DND-41 (cell line): ENCODE data around the gene FITM1.
A peak's percentile ranks its signal among the peaks of the same experiment; 100 is the strongest.

Experiments
- ATAC-seq: fragments of 200-7000 bp; cut with Tn5 transposase; 3 replicates; pipeline ENCODE4 v1.9.1; 2021; ENCODE audit warnings: low read depth; ENCODE audit not compliant: insufficient read depth
- DNase-seq: peaks from one replicate; pipeline ENCODE4 v3.0.0-alpha.2; 2020
- H2AFZ ChIP-seq: 2 replicates; pipeline ENCODE4 v1.6.0; 2012; ENCODE audit warnings: low read depth, low read length
- H3K27ac ChIP-seq: 2 replicates; pipeline ENCODE4 v1.5.1; 2012; ENCODE audit warnings: low read length, inconsistent platforms
- H3K27me3 ChIP-seq: fragments of 200-600 bp; sonication (generic); 2 replicates; pipeline ENCODE4 v1.6.0; 2012; ENCODE audit warnings: low read length, mild to moderate bottlenecking, inconsistent platforms; ENCODE audit not compliant: insufficient read depth, poor library complexity
- H3K36me3 ChIP-seq: 2 replicates; pipeline ENCODE4 v1.5.1; 2012; ENCODE audit warnings: low read length, inconsistent platforms; ENCODE audit not compliant: insufficient read depth
- H3K4me1 ChIP-seq: 2 replicates; pipeline ENCODE4 v1.5.1; 2012; ENCODE audit warnings: mild to moderate bottlenecking, low read length; ENCODE audit not compliant: insufficient read depth
- H3K4me2 ChIP-seq: 2 replicates; pipeline ENCODE4 v1.6.0; 2012; ENCODE audit warnings: mild to moderate bottlenecking, moderate library complexity, low read length, inconsistent platforms; ENCODE audit not compliant: insufficient read depth
- H3K4me3 ChIP-seq, 2 experiments: fragments of 200-600 bp in 1 of 2; shearing (Covaris generic) in 1 of 2; 2 replicates each; pipeline ENCODE4 v1.5.1; 2012 to 2016; ENCODE audit warnings: inconsistent platforms in 2 of 2, low read length in 2 of 2, mild to moderate bottlenecking in 2 of 2, low read depth in 1 of 2, moderate library complexity in 1 of 2
- H3K79me2 ChIP-seq: 2 replicates; pipeline ENCODE4 v1.6.0; 2012; ENCODE audit warnings: low read length, inconsistent platforms; ENCODE audit not compliant: insufficient read depth
- H3K9ac ChIP-seq: 2 replicates; pipeline ENCODE4 v1.6.0; 2012; ENCODE audit warnings: low read depth, mild to moderate bottlenecking, inconsistent platforms, low read length, moderate library complexity
- H3K9me3 ChIP-seq: 2 replicates; pipeline ENCODE4 v1.5.1; 2012; ENCODE audit warnings: low read length, moderate library complexity, mild to moderate bottlenecking, inconsistent platforms; ENCODE audit not compliant: insufficient read depth, severe bottlenecking
- H4K20me1 ChIP-seq: 2 replicates; pipeline ENCODE4 v1.6.0; 2012; ENCODE audit warnings: low read length; ENCODE audit not compliant: insufficient read depth
- EZH2 ChIP-seq: IDR thresholded peaks from 3 replicates; pipeline ENCODE4 v1.6.1; 2012; ENCODE audit warnings: borderline replicate concordance, low read depth, mild to moderate bottlenecking, moderate library complexity, low read length, inconsistent platforms; ENCODE audit not compliant: severe bottlenecking
- TF ChIP-seq, protein P1 (sequence below): IDR thresholded peaks from 2 replicates; pipeline ENCODE4 v1.5.1; 2012; ENCODE audit warnings: borderline replicate concordance, low read length, moderate library complexity, mild to moderate bottlenecking; ENCODE audit not compliant: poor library complexity, severe bottlenecking; ENCODE audit errors: extremely low read depth

The FITM1 gene

DNA sequence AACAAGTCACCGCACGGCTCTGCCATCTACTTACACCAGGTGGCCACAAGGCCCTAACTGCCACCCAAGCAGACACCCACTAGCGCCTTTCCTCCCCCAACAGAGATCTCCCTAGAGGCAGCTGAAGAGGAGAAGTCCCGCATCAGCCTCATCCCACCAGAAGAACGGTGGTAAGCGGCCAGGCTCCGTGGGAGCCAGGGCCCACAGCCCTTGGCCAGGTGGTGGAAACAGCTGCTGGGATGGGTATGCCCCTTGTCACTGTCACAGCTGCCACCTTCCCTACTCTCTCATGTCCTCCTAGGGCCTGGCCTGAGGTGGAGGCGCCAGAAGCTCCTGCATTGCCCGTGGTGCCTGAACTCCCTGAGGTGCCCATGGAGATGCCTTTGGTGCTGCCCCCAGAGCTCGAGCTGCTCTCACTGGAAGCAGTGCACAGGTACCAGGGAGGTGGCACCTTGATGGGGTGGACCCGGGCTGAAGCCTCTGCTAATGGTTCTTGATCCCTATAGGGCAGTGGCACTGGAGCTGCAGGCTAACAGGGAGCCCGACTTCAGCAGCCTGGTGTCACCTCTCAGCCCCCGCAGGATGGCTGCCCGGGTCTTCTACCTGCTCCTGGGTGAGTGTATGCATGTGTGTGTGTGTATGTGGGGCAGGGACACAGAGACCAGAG lies 49.0 kb downstream of the FITM1 start:
- Histone ChIP-seq H3K36me3 (peaks cover 61% of the 10 kb centered on the region), H3K27ac (no peak overlapping the region)
- TF ChIP-seq EZH2: no peak
- TF ChIP-seq, protein P1, sequence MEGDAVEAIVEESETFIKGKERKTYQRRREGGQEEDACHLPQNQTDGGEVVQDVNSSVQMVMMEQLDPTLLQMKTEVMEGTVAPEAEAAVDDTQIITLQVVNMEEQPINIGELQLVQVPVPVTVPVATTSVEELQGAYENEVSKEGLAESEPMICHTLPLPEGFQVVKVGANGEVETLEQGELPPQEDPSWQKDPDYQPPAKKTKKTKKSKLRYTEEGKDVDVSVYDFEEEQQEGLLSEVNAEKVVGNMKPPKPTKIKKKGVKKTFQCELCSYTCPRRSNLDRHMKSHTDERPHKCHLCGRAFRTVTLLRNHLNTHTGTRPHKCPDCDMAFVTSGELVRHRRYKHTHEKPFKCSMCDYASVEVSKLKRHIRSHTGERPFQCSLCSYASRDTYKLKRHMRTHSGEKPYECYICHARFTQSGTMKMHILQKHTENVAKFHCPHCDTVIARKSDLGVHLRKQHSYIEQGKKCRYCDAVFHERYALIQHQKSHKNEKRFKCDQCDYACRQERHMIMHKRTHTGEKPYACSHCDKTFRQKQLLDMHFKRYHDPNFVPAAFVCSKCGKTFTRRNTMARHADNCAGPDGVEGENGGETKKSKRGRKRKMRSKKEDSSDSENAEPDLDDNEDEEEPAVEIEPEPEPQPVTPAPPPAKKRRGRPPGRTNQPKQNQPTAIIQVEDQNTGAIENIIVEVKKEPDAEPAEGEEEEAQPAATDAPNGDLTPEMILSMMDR: no peak

DNA sequence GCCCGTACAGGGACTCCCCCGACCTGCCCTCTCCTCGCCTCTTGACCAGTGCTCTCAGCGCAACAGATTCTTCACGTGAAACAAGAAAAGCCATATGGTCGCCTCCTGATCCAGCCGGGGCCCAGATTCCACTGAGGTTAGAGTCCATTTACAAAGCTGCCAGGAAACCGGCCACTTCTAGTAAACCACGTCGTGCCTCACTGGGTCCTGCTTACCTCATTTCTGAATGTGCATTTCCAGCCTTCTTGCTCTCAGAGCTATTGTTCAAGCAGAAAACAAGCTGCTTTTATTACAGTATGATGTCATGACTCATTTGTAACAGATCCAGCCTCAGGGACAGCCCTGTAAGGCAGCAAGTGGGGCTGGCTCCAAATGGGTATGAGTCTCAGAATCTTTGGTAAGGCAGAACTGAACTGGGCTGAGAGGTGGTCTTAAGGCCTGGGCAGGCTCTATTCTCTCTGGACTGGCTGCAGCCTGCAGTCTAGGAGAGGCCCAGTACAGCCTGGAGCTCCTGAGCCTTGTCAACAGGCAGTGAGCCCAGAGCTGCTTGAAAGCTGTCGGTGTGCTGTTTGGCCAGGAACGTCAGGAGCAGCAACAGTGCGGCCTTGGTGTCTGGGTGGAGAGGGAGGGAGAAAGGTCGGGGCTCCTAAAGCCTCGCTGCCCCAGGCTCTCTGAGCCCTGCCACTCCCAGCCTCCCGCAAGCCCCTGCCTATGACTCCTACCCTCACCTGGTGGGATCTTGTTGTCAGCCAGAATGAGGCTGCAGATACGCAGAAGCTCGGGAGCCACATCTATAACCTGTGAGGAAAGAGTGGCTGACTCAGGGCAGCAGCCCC lies 49.7 kb downstream of the FITM1 start:
- TF ChIP-seq, protein P1: no peak
- TF ChIP-seq EZH2: no peak
- Histone ChIP-seq H2AFZ (no peak overlapping the region), H3K9me3 (no peaks in the 10 kb centered on the region), H3K79me2 (no peaks in the 10 kb centered on the region), H3K9ac (no peak overlapping the region), H3K4me2 (no peak overlapping the region), H3K4me1 (no peaks in the 10 kb centered on the region; the same call in 1 of the 2 replicates), H4K20me1 (peaks cover 14% of the 10 kb centered on the region; the same call in 1 of the 2 replicates), H3K27ac (no peak overlapping the region), H3K27me3 (no peaks in the 10 kb centered on the region), H3K36me3 (peaks cover 69% of the 10 kb centered on the region), H3K4me3 (no peak overlapping the region)
- no peak for DNase-seq
- no peak for ATAC-seq

More for the DNA sequence above, 49.0 kb downstream of the FITM1 start:
- Histone ChIP-seq H3K9me3 (no peaks in the 10 kb centered on the region), H3K79me2 (no peaks in the 10 kb centered on the region), H3K4me3 (no peak overlapping the region), H4K20me1 (peaks cover 14% of the 10 kb centered on the region; the same call in 1 of the 2 replicates), H3K4me1 (no peaks in the 10 kb centered on the region; the same call in 1 of the 2 replicates), H3K9ac (no peak overlapping the region), H3K27me3 (no peaks in the 10 kb centered on the region), H3K4me2 (no peak overlapping the region), H2AFZ (no peak overlapping the region)
- ATAC-seq (peak; percentile 22; the same call in 1 of the 3 replicates), DNase-seq (no peak)

DNA sequence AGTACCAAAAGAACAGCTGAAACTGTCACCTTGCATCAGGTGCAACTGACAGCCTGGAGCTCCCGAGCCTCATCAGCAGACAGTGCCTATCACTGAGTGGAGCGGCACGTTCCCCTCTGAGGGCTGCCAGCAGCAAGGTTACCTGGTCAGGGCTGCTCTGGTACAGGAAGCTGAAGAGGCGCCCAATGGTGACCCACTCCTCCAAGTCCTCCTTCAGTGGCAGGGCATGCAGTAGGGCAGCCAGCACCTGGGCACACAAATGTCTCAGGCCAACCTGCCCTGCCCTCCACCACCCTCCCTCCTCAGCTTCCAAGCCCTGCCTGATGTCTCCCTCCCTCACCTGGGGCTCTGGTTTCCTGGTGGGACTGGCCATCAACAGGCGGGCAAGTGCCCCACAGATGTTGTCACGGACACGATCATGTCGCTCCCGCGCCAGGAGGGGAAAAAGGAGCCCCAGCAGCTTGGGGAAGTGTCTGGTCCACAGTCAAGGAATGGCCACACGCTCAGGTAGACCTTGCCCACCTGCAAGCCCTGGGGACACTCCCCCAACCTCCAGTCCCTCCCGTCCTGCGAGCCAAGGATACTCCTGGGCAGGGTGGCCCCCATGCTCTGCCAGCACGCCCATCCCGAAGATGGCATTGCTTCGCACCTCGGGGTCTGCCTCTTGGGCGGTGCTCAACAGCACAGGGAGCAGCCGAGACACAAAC lies 51.1 kb downstream of the FITM1 start:
- TF ChIP-seq, protein P1: no peak
- no peak for TF ChIP-seq EZH2
- Histone ChIP-seq H3K27ac (no peak overlapping the region), H3K4me1 (no peaks in the 10 kb centered on the region; the same call in 1 of the 2 replicates), H2AFZ (no peak overlapping the region), H3K9me3 (no peaks in the 10 kb centered on the region), H3K4me3 (no peak overlapping the region), H3K4me2 (no peak overlapping the region), H4K20me1 (peaks cover 15% of the 10 kb centered on the region; the same call in 1 of the 2 replicates), H3K27me3 (no peaks in the 10 kb centered on the region), H3K9ac (no peak overlapping the region), H3K36me3 (peaks cover 82% of the 10 kb centered on the region), H3K79me2 (peaks cover under 1% of the 10 kb centered on the region; the same call in 1 of the 2 replicates)
- ATAC-seq: no peak
- DNase-seq: no peak
